IPS-15b (cell line): ENCODE data around the gene HCFC1R1.
"Not testable (repeated sequence)": the region's sequence is repeated elsewhere in the genome, so short reads cannot be mapped to it uniquely, and the experiment has no call there.

Experiments
- H3K27me3 ChIP-seq: one replicate; pipeline ENCODE4 v1.6.1; 2013; ENCODE audit warnings: low read length; ENCODE audit not compliant: control insufficient read depth, insufficient read depth
- H3K36me3 ChIP-seq: one replicate; pipeline ENCODE4 v1.6.1; 2013; ENCODE audit warnings: low read length; ENCODE audit not compliant: control insufficient read depth, insufficient read depth
- H3K4me1 ChIP-seq: one replicate; pipeline ENCODE4 v1.6.1; 2013; ENCODE audit warnings: mild to moderate bottlenecking, low read length; ENCODE audit not compliant: control insufficient read depth, insufficient read depth
- H3K4me3 ChIP-seq: one replicate; pipeline ENCODE4 v1.5.1; 2013; ENCODE audit warnings: low read depth, low read length
- H3K9ac ChIP-seq: one replicate; pipeline ENCODE4 v1.6.1; 2013; ENCODE audit warnings: low read depth, mild to moderate bottlenecking, low read length
- H3K9me3 ChIP-seq: one replicate; pipeline ENCODE4 v1.6.1; 2013; ENCODE audit warnings: mild to moderate bottlenecking, low read length; ENCODE audit not compliant: control insufficient read depth, insufficient read depth

HCFC1R1 gene

GRCh38 chr16:3023669-3024478 lies at the start of gene HCFC1R1, which contains the start of gene THOC6:
HCFC1R1 (minus strand) TSS chr16:3023942; CDS start chr16:3023941, 1 bp downstream.
THOC6 (plus strand) TSS chr16:3024035; CDS start chr16:3024327, 292 bp downstream.
- H3K4me3 ChIP-seq: peak within 1 kb of the TSS; percentile 95
- peaks cover 2% of the 10 kb centered on the region for H3K27me3 ChIP-seq
- no peaks in the 10 kb centered on the region for H3K9me3 ChIP-seq
- H3K36me3 ChIP-seq: peaks cover 25% of the 10 kb centered on the region
- H3K4me1 ChIP-seq: peaks cover 8% of the 10 kb centered on the region
- peak within 1 kb of the TSS; percentile 87 for H3K9ac ChIP-seq

- no peaks in the 10 kb centered on the region for H3K4me1 ChIP-seq
- H3K27me3 ChIP-seq: no peaks in the 10 kb centered on the region
- no peaks in the 10 kb centered on the region for H3K36me3 ChIP-seq
- H3K9ac ChIP-seq: no peak overlapping the region
- H3K4me3 ChIP-seq: no peak overlapping the region
- H3K9me3 ChIP-seq: no peaks in the 10 kb centered on the region
Observed at GRCh38 chr16:3073448-3073847, 49.7 kb upstream of the HCFC1R1 start.

- not testable (repeated sequence) for H3K9ac ChIP-seq, H3K4me3 ChIP-seq, H3K4me1 ChIP-seq, H3K27me3 ChIP-seq, H3K36me3 ChIP-seq, H3K9me3 ChIP-seq
Observed at GRCh38 chr16:3072576-3073263, 49.0 kb upstream of the HCFC1R1 start.

- H3K36me3 ChIP-seq, H3K27me3 ChIP-seq, H3K4me3 ChIP-seq, H3K9me3 ChIP-seq, H3K9ac ChIP-seq, H3K4me1 ChIP-seq: not testable (repeated sequence)
Observed at GRCh38 chr16:3072148-3072547, 48.4 kb upstream of the HCFC1R1 start.

GRCh38 chr16:3071655-3072054 lies 47.9 kb upstream of the HCFC1R1 start:
- H3K4me3 ChIP-seq: no peak overlapping the region
- no peaks in the 10 kb centered on the region for H3K27me3 ChIP-seq
- H3K4me1 ChIP-seq: no peaks in the 10 kb centered on the region
- no peak overlapping the region for H3K9ac ChIP-seq
- no peaks in the 10 kb centered on the region for H3K9me3 ChIP-seq
- H3K36me3 ChIP-seq: no peaks in the 10 kb centered on the region

GRCh38 chr16:3070608-3071111 lies 46.9 kb upstream of the HCFC1R1 start:
- Histone ChIP-seq H3K27me3 (no peaks in the 10 kb centered on the region), H3K4me1 (peaks cover under 1% of the 10 kb centered on the region), H3K36me3 (no peaks in the 10 kb centered on the region), H3K9ac (no peak overlapping the region), H3K4me3 (no peak overlapping the region), H3K9me3 (no peaks in the 10 kb centered on the region)

GRCh38 chr16:3069146-3069545 lies 45.4 kb upstream of the HCFC1R1 start:
- not testable (repeated sequence) for H3K4me1 ChIP-seq, H3K9me3 ChIP-seq

GRCh38 chr16:3068487-3068886 lies 44.7 kb upstream of the HCFC1R1 start:
- Histone ChIP-seq H3K27me3 (no peaks in the 10 kb centered on the region), H3K9me3 (no peaks in the 10 kb centered on the region), H3K4me1 (peaks cover 5% of the 10 kb centered on the region), H3K36me3 (no peaks in the 10 kb centered on the region), H3K9ac (no peak overlapping the region), H3K4me3 (no peak overlapping the region)

More at GRCh38 chr16:3069146-3069545, 45.4 kb upstream of the HCFC1R1 start:
- not testable (repeated sequence) for H3K9ac ChIP-seq, H3K36me3 ChIP-seq, H3K4me3 ChIP-seq, H3K27me3 ChIP-seq

- Histone ChIP-seq H3K4me3 (no peak overlapping the region), H3K4me1 (peaks cover 5% of the 10 kb centered on the region)
Observed at GRCh38 chr16:3066440-3066748, 42.7 kb upstream of the HCFC1R1 start.

GRCh38 chr16:3065742-3066439 lies 42.1 kb upstream of the HCFC1R1 start:
- Histone ChIP-seq H3K27me3 (no peaks in the 10 kb centered on the region), H3K36me3 (no peaks in the 10 kb centered on the region), H3K9me3 (no peaks in the 10 kb centered on the region), H3K4me1 (peaks cover 5% of the 10 kb centered on the region), H3K4me3 (no peak overlapping the region), H3K9ac (no peak overlapping the region)

More at GRCh38 chr16:3066440-3066748, 42.7 kb upstream of the HCFC1R1 start:
- Histone ChIP-seq H3K36me3 (no peaks in the 10 kb centered on the region), H3K9ac (no peak overlapping the region), H3K27me3 (no peaks in the 10 kb centered on the region), H3K9me3 (no peaks in the 10 kb centered on the region)

GRCh38 chr16:3065069-3065741 lies 41.5 kb upstream of the HCFC1R1 start, which contains the start of gene IL32:
IL32 (plus strand) TSS chr16:3065640; CDS start chr16:3065812, 172 bp downstream.
- H3K4me3 ChIP-seq: no peak within 1 kb of the TSS
- H3K4me1 ChIP-seq: peaks cover 5% of the 10 kb centered on the region
- no peaks in the 10 kb centered on the region for H3K9me3 ChIP-seq
- H3K27me3 ChIP-seq: peaks cover under 1% of the 10 kb centered on the region
- no peaks in the 10 kb centered on the region for H3K36me3 ChIP-seq
- H3K9ac ChIP-seq: no peak within 1 kb of the TSS
